Endothelial cell of umbilical vein (primary cell): ENCODE measurements around the gene OST4. TPM values are rescaled to one million over a fixed set of nuclear protein-coding genes. Genes with fewer than 3 reads are reported as not detected.

Experiments
- BruUV-seq: library from RNA; stranded (reverse); fragments of 400-500 nt; replicated peaks from 2 replicates; lab custom pipeline; 2021; lab: Mats Ljungman, UMichigan
- CTCF ChIA-PET: fragments of 300-600, 350-600 bp; sonication (Branson Sonifier 250); formaldehyde crosslinking; loops from one replicate; lab custom pipeline; 2021; ENCODE audit warnings: antibody characterized with exemption, inconsistent platforms; lab: Charles Lee
- POLR2A ChIA-PET: fragments of 300-600, 350-600 bp; sonication (Branson Sonifier 250); formaldehyde crosslinking; loops from one replicate; lab custom pipeline; 2021; ENCODE audit warnings: antibody characterized with exemption, inconsistent platforms; lab: Charles Lee
- DNase-seq: peaks from one replicate; pipeline ENCODE4 v3.0.0-alpha.2; 2011; ENCODE audit warnings: low read depth, low spot score
- FAIRE-seq: peaks from 2 replicates; lab custom pipeline; 2011; peaks lifted over from hg19 to GRCh38; lab: Jason Lieb, UNC
- H2AFZ ChIP-seq: 2 replicates; pipeline ENCODE4 v1.6.0; 2012; ENCODE audit warnings: low read depth, low read length, control low read depth, inconsistent platforms
- H3K27ac ChIP-seq: 2 replicates; pipeline ENCODE4 v1.5.1; 2011; ENCODE audit warnings: low read depth, mild to moderate bottlenecking, control low read depth, low read length, moderate library complexity; ENCODE audit not compliant: insufficient read depth
- H3K27me3 ChIP-seq, 2 experiments: 2 replicates each; pipeline versions ENCODE4 v1.6.0 to v1.6.1; 2011; ENCODE audit warnings: low read length in 2 of 2, mixed read lengths in 1 of 2; ENCODE audit not compliant: control insufficient read depth in 2 of 2, insufficient read depth in 2 of 2
- H3K36me3 ChIP-seq, 2 experiments: 2 replicates in 1 of 2; 3 replicates in 1 of 2; pipeline ENCODE4 v1.5.1; 2011; ENCODE audit warnings: low read length in 2 of 2, mild to moderate bottlenecking in 1 of 2, moderate library complexity in 1 of 2; ENCODE audit not compliant: control insufficient read depth in 2 of 2, insufficient read depth in 2 of 2; ENCODE audit errors: extremely low read depth in 1 of 2
- H3K4me1 ChIP-seq: 3 replicates; pipeline ENCODE4 v1.5.1; 2011; ENCODE audit warnings: mild to moderate bottlenecking, low read length; ENCODE audit not compliant: control insufficient read depth, insufficient read depth; ENCODE audit errors: extremely low read depth
- H3K4me2 ChIP-seq: 2 replicates; pipeline ENCODE4 v1.6.1; 2011; ENCODE audit warnings: low read length, control low read depth, mixed read lengths; ENCODE audit not compliant: insufficient read depth
- H3K4me3 ChIP-seq, 3 experiments: fragments of 200-600 bp in 1 of 3; sonication (generic), shearing (Covaris generic) in 1 of 3; replicated peaks in 1 of 3; 2 replicates each; pipeline ENCODE4 v1.5.1; 2011 to 2016; ENCODE audit warnings: control low read depth in 3 of 3, low read length in 3 of 3, mild to moderate bottlenecking in 2 of 3, inconsistent platforms in 1 of 3, low read depth in 1 of 3, moderate library complexity in 1 of 3; ENCODE audit not compliant: insufficient read depth in 1 of 3
- H3K79me2 ChIP-seq: 2 replicates; pipeline ENCODE4 v1.6.0; 2012; ENCODE audit warnings: low read length, inconsistent platforms; ENCODE audit not compliant: control insufficient read depth, insufficient read depth
- H3K9ac ChIP-seq: replicated peaks from 2 replicates; pipeline ENCODE3; 2011; ENCODE audit warnings: low read length, control low read depth; ENCODE audit not compliant: insufficient read depth; ENCODE audit errors: extremely low read depth
- H3K9me1 ChIP-seq: replicated peaks from 3 replicates; pipeline ENCODE4 v1.6.0; 2011; ENCODE audit warnings: mild to moderate bottlenecking, low read length; ENCODE audit not compliant: control insufficient read depth, insufficient read depth; ENCODE audit errors: extremely low read depth
- H3K9me3 ChIP-seq: replicated peaks from 2 replicates; pipeline ENCODE4 v1.5.1; 2012; ENCODE audit warnings: low read length, inconsistent platforms; ENCODE audit not compliant: control insufficient read depth, insufficient read depth
- H4K20me1 ChIP-seq: replicated peaks from 2 replicates; pipeline ENCODE3; 2011; ENCODE audit warnings: mild to moderate bottlenecking, low read length; ENCODE audit not compliant: control insufficient read depth, insufficient read depth; ENCODE audit errors: extremely low read depth
- CTCF ChIP-seq, 2 donors: IDR thresholded peaks; 1 replicate in 1 of 2; 2 replicates in 1 of 2; pipeline ENCODE4 v1.5.1; 2011; ENCODE audit warnings: low read length in 2 of 2, mild to moderate bottlenecking in 2 of 2, moderate library complexity in 2 of 2, control low read depth in 1 of 2, inconsistent platforms in 1 of 2, low read depth in 1 of 2; ENCODE audit not compliant: insufficient read depth in 1 of 2; ENCODE audit errors: extremely low read depth in 1 of 2
- FOS ChIP-seq: IDR thresholded peaks from 2 replicates; pipeline ENCODE4 v1.6.1; 2011; ENCODE audit warnings: mild to moderate bottlenecking, low read length, moderate library complexity, borderline replicate concordance; ENCODE audit not compliant: insufficient read depth
- GATA2 ChIP-seq: IDR thresholded peaks from 2 replicates; pipeline ENCODE4 v1.7.0; 2011; ENCODE audit warnings: low read depth, mild to moderate bottlenecking, moderate library complexity, mixed read lengths, low read length; ENCODE audit not compliant: insufficient read length, insufficient read depth
- JUN ChIP-seq: IDR thresholded peaks from 2 replicates; pipeline ENCODE4 v1.6.1; 2011; ENCODE audit warnings: borderline replicate concordance, low read depth; ENCODE audit not compliant: insufficient read length, insufficient read depth
- MAX ChIP-seq: IDR thresholded peaks from 2 replicates; pipeline ENCODE4 v1.6.1; 2011; ENCODE audit not compliant: insufficient read depth, insufficient read length
- MYC ChIP-seq: IDR thresholded peaks from one replicate; pipeline ENCODE4 v1.6.1; 2011; ENCODE audit warnings: mild to moderate bottlenecking, low read depth, low read length
- POLR2A ChIP-seq: IDR thresholded peaks from 2 replicates; pipeline ENCODE4 v1.6.1; 2012; ENCODE audit warnings: low read depth, mild to moderate bottlenecking, control low read depth, low read length
- POLR2AphosphoS5 ChIP-seq: IDR thresholded peaks from 2 replicates; pipeline ENCODE4 v1.6.1; 2012; ENCODE audit warnings: low read depth, mild to moderate bottlenecking, control low read depth, low read length, moderate library complexity; ENCODE audit not compliant: insufficient read depth
- dilution Hi-C: fragments of 300-500 bp; cut with MboI; formaldehyde crosslinking; loops from one replicate; pipeline ENCODE4 v1.15.0; 2019; ENCODE audit warnings: low sequenced_read_pairs; ENCODE audit not compliant: extremely low pct_ligation_motif_present
- intact Hi-C: fragments of 100-400 bp; cut with micrococcal nuclease; formaldehyde crosslinking; loops from one replicate; pipeline ENCODE4 v1.10.0; 2022
- polyA plus RNA-seq, 4 experiments: library from polyadenylated mRNA; depleted of rRNA in 3 of 4; stranded (reverse) in 3 of 4; unstranded in 1 of 4; fragments of >200 nt; gene quantifications; 2 replicates each; pipeline versions ENCODE4 v1.2.1 to v1.2.3, GENCODE V29; 2011 to 2012; ENCODE audit warnings: missing spikeins in 1 of 4
- total RNA-seq: library from RNA; stranded (reverse); gene quantifications from 2 replicates; pipeline ENCODE4 v1.2.3, GENCODE V29; 2021

OST4 gene
- total and polyA plus RNA-seq, 2 donors (not counting 3 experiments of a cell fraction or from before 2014, with no cell fraction given): 415 to 1,189 TPM

GRCh38 chr2:27021253-27022049 is 50.0 kb downstream of the OST4 start:
- no TSS peak for BruUV-seq
- POLR2A ChIA-PET: no interaction called here
- Histone ChIP-seq H3K27me3 (no peaks in the 10 kb centered on the region), H3K4me3 (no peak overlapping the region), H3K36me3 (peaks cover 0 to 10% of the 10 kb centered on the region in 2 experiments), H3K9ac (no peak overlapping the region), H3K79me2 (no peaks in the 10 kb centered on the region), H3K9me1 (no peaks in the 10 kb centered on the region), H2AFZ (no peak overlapping the region), H3K27ac (no peak overlapping the region), H3K4me2 (no peak overlapping the region), H4K20me1 (no peaks in the 10 kb centered on the region), H3K9me3 (no peaks in the 10 kb centered on the region), H3K4me1 (peaks cover 3% of the 10 kb centered on the region)
- TF ChIP-seq GATA2: no peak
- TF ChIP-seq FOS: no peak
- TF ChIP-seq CTCF (IDR thresholded peaks at IDR 0.05; ENCODE audit: extremely low read depth in 1 of 2, insufficient read depth in 1 of 2, low read depth in 1 of 2, low read length in 2 of 2): no peak
- no peak for TF ChIP-seq MAX
- no peak for TF ChIP-seq MYC
- no peak for TF ChIP-seq JUN
- TF ChIP-seq POLR2A: no peak
- TF ChIP-seq POLR2AphosphoS5: no peak
- DNase-seq: no peak
- CTCF ChIA-PET: interaction anchor here (0.7 to 1.2 kb wide), 3 partner anchors 60 to 175 kb away, joined by 3 to 4 read pairs (median 3); no protein-coding TSS in a partner anchor
- FAIRE-seq: no peak
- intact Hi-C loops: no loop called here
- dilution Hi-C loops: no loop called here

Other genes with a start within 250 kb of the OST4 start
- not detected in 2 replicates for gene DPYSL5, start 223.5 kb downstream of the OST4 start, total RNA-seq
- not detected in 2 replicates for gene DPYSL5, start 223.5 kb downstream of the OST4 start, polyA plus RNA-seq
- 5.0 and 6.1 TPM in 2 replicates for gene MAPRE3, start 101.0 kb downstream of the OST4 start, total RNA-seq
- 4.4 and 6.7 TPM in 2 replicates for gene MAPRE3, start 101.0 kb downstream of the OST4 start, polyA plus RNA-seq
- gene TMEM214, start 38.7 kb downstream of the OST4 start, total RNA-seq: 107 and 109 TPM in 2 replicates
- 163 and 187 TPM in 2 replicates for gene TMEM214, start 38.7 kb downstream of the OST4 start, polyA plus RNA-seq
- gene AGBL5, start 20.0 kb downstream of the OST4 start, total RNA-seq: 27.5 and 28.2 TPM in 2 replicates
- gene AGBL5, start 20.0 kb downstream of the OST4 start, polyA plus RNA-seq: 40.4 and 41.9 TPM in 2 replicates
- gene EMILIN1, start 7.0 kb upstream of the OST4 start, total RNA-seq: 4.1 and 16.6 TPM in 2 replicates
- gene EMILIN1, start 7.0 kb upstream of the OST4 start, polyA plus RNA-seq: 11.7 and 15.5 TPM in 2 replicates
- gene KHK, start 15.1 kb upstream of the OST4 start, total RNA-seq: 3.7 and 4.4 TPM in 2 replicates
- gene KHK, start 15.1 kb upstream of the OST4 start, polyA plus RNA-seq: 2.4 and 2.9 TPM in 2 replicates
- 4.0 and 5.8 TPM in 2 replicates for gene CGREF1, start 47.5 kb upstream of the OST4 start, total RNA-seq
- 2.7 and 2.9 TPM in 2 replicates for gene CGREF1, start 47.5 kb upstream of the OST4 start, polyA plus RNA-seq
- gene ABHD1, start 52.2 kb upstream of the OST4 start, total RNA-seq: not detected in 2 replicates
- gene ABHD1, start 52.2 kb upstream of the OST4 start, polyA plus RNA-seq: 0.07 and 0.41 TPM in 2 replicates
- gene PREB, start 63.0 kb upstream of the OST4 start, total RNA-seq: 45.6 and 47.2 TPM in 2 replicates
- gene PREB, start 63.0 kb upstream of the OST4 start, polyA plus RNA-seq: 73.3 and 73.4 TPM in 2 replicates
- not detected in 2 replicates for gene PRR30, start 67.8 kb upstream of the OST4 start, total RNA-seq
- gene PRR30, start 67.8 kb upstream of the OST4 start, polyA plus RNA-seq: not detected in 2 replicates
- gene TCF23, start 77.3 kb upstream of the OST4 start, total RNA-seq: not detected in 2 replicates
- not detected in 2 replicates for gene TCF23, start 77.3 kb upstream of the OST4 start, polyA plus RNA-seq
- gene ATRAID, start 140.4 kb upstream of the OST4 start, total RNA-seq: 84.3 and 86.6 TPM in 2 replicates
- gene ATRAID, start 140.4 kb upstream of the OST4 start, polyA plus RNA-seq: 280 and 283 TPM in 2 replicates
- 42.7 and 52.0 TPM in 2 replicates for gene SLC5A6, start 140.6 kb upstream of the OST4 start, total RNA-seq
- gene SLC5A6, start 140.6 kb upstream of the OST4 start, polyA plus RNA-seq: 76.8 and 92.5 TPM in 2 replicates
- 81.0 and 91.4 TPM in 2 replicates for gene CAD, start 145.7 kb upstream of the OST4 start, total RNA-seq
- 60.3 and 66.5 TPM in 2 replicates for gene CAD, start 145.7 kb upstream of the OST4 start, polyA plus RNA-seq
- 9.2 and 16.7 TPM in 2 replicates for gene SLC30A3, start 191.4 kb upstream of the OST4 start, total RNA-seq
- 63.9 and 79.9 TPM in 2 replicates for gene SLC30A3, start 191.4 kb upstream of the OST4 start, polyA plus RNA-seq
- 0.16 and 0.77 TPM in 2 replicates for gene DNAJC5G, start 203.8 kb upstream of the OST4 start, total RNA-seq
- 1.4 and 1.7 TPM in 2 replicates for gene DNAJC5G, start 203.8 kb upstream of the OST4 start, polyA plus RNA-seq
- 0.42 and 0.51 TPM in 2 replicates for gene TRIM54, start 210.8 kb upstream of the OST4 start, total RNA-seq
- gene TRIM54, start 210.8 kb upstream of the OST4 start, polyA plus RNA-seq: 1.6 and 1.7 TPM in 2 replicates
- gene UCN, start 236.8 kb upstream of the OST4 start, total RNA-seq: 0.75 TPM in 1 of 2 replicates, not detected in the other
- gene UCN, start 236.8 kb upstream of the OST4 start, polyA plus RNA-seq: 1.2 and 1.6 TPM in 2 replicates